H9 (cell line): Measurements from ENCODE around the gene ENO3. TPM values are rescaled to one million over a fixed set of nuclear protein-coding genes. Genes with fewer than 3 reads are reported as not detected.
A peak's percentile ranks its signal among the peaks of the same experiment; 100 is the strongest.

ENCODE experiments used
- DNase-seq: peaks from one replicate; pipeline ENCODE4 v3.0.0-alpha.2; 2017
- H2AFZ ChIP-seq: one replicate; pipeline ENCODE4 v1.6.1; 2013; ENCODE audit warnings: mild to moderate bottlenecking, low read length, control low read depth, moderate library complexity
- H2AK5ac ChIP-seq: 2 replicates; pipeline ENCODE4 v1.6.1; 2013; ENCODE audit warnings: low read length, control low read depth, mixed read lengths; ENCODE audit not compliant: insufficient read length
- H2BK120ac ChIP-seq: one replicate; pipeline ENCODE4 v1.6.1; 2013; ENCODE audit warnings: low read depth, mild to moderate bottlenecking, low read length, control low read depth, inconsistent platforms; ENCODE audit not compliant: poor library complexity, severe bottlenecking
- H2BK12ac ChIP-seq: 2 replicates; pipeline ENCODE4 v1.6.1; 2013; ENCODE audit warnings: low read length, control low read depth, mixed read lengths, low read depth; ENCODE audit not compliant: insufficient read length
- H2BK15ac ChIP-seq: 2 replicates; pipeline ENCODE4 v1.6.1; 2013; ENCODE audit warnings: low read depth, low read length, control low read depth
- H2BK20ac ChIP-seq: one replicate; pipeline ENCODE4 v1.6.1; 2013; ENCODE audit warnings: low read depth, mild to moderate bottlenecking, low read length, control low read depth, inconsistent platforms; ENCODE audit not compliant: poor library complexity, severe bottlenecking
- H2BK5ac ChIP-seq: 2 replicates; pipeline ENCODE4 v1.6.1; 2013; ENCODE audit warnings: low read length, control low read depth, mixed read lengths; ENCODE audit not compliant: insufficient read length
- H3K14ac ChIP-seq: 2 replicates; pipeline ENCODE4 v1.6.1; 2013; ENCODE audit warnings: low read length, control low read depth; ENCODE audit not compliant: insufficient read depth
- H3K18ac ChIP-seq: 2 replicates; pipeline ENCODE4 v1.6.1; 2013; ENCODE audit warnings: low read depth, mild to moderate bottlenecking, mixed read lengths, low read length, control low read depth; ENCODE audit not compliant: insufficient read length
- H3K23ac ChIP-seq: 2 replicates; pipeline ENCODE4 v1.6.1; 2013; ENCODE audit warnings: low read length, control low read depth, mixed read lengths, low read depth; ENCODE audit not compliant: insufficient read length
- H3K23me2 ChIP-seq: 2 replicates; pipeline ENCODE4 v1.6.1; 2013; ENCODE audit warnings: low read depth, mild to moderate bottlenecking, mixed read lengths, low read length, control low read depth; ENCODE audit not compliant: insufficient read length, poor library complexity, severe bottlenecking
- H3K27ac ChIP-seq: 2 replicates; pipeline ENCODE4 v1.5.1; 2013; ENCODE audit warnings: low read length, control low read depth, mixed read lengths, low read depth; ENCODE audit not compliant: insufficient read length
- H3K27me3 ChIP-seq: 2 replicates; pipeline ENCODE4 v1.6.1; 2013; ENCODE audit warnings: low read length, control low read depth, inconsistent platforms; ENCODE audit not compliant: insufficient read depth
- H3K4ac ChIP-seq: 2 replicates; pipeline ENCODE4 v1.6.1; 2013; ENCODE audit warnings: low read depth, mild to moderate bottlenecking, control low read depth, inconsistent platforms, low read length, moderate library complexity
- H3K4me1 ChIP-seq: 2 replicates; pipeline ENCODE4 v1.6.1; 2013; ENCODE audit warnings: low read length, control low read depth, inconsistent platforms; ENCODE audit not compliant: insufficient read depth
- H3K4me2 ChIP-seq: 2 replicates; pipeline ENCODE4 v1.6.1; 2013; ENCODE audit warnings: low read length, control low read depth, mixed read lengths; ENCODE audit not compliant: insufficient read length, insufficient read depth
- H3K56ac ChIP-seq: 2 replicates; pipeline ENCODE4 v1.6.1; 2013; ENCODE audit warnings: low read depth, mild to moderate bottlenecking, mixed read lengths, low read length, control low read depth; ENCODE audit not compliant: insufficient read length
- H3K79me1 ChIP-seq: 2 replicates; pipeline ENCODE4 v1.6.1; 2013; ENCODE audit warnings: low read depth, mild to moderate bottlenecking, moderate library complexity, low read length, control low read depth, inconsistent platforms; ENCODE audit not compliant: insufficient read depth, poor library complexity, severe bottlenecking
- H3K79me2 ChIP-seq: 2 replicates; pipeline ENCODE4 v1.6.1; 2013; ENCODE audit warnings: low read length, control low read depth, inconsistent platforms; ENCODE audit not compliant: insufficient read depth
- H3K9ac ChIP-seq: 2 replicates; pipeline ENCODE4 v1.6.1; 2013; ENCODE audit warnings: low read length, control low read depth, mixed read lengths; ENCODE audit not compliant: insufficient read length; ENCODE audit errors: extremely low read depth
- H3K9me3 ChIP-seq: one replicate; pipeline ENCODE4 v1.6.1; 2013; ENCODE audit warnings: low read depth, low read length, inconsistent platforms; ENCODE audit not compliant: control insufficient read depth
- H3T11ph ChIP-seq: one replicate; pipeline ENCODE4 v1.6.1; 2013; ENCODE audit warnings: mild to moderate bottlenecking, low read length, control low read depth, inconsistent platforms
- H4K20me1 ChIP-seq: one replicate; pipeline ENCODE4 v1.6.1; 2013; ENCODE audit not compliant: control insufficient read depth, insufficient read length, insufficient read depth
- H4K5ac ChIP-seq: 2 replicates; pipeline ENCODE4 v1.6.1; 2013; ENCODE audit warnings: low read depth, mild to moderate bottlenecking, mixed read lengths, low read length, control low read depth; ENCODE audit not compliant: insufficient read length
- H4K8ac ChIP-seq: replicated peaks from 2 replicates; pipeline ENCODE4 v1.6.1; 2013; ENCODE audit warnings: low read length, control low read depth, mixed read lengths, low read depth; ENCODE audit not compliant: insufficient read length
- H4K91ac ChIP-seq: 2 replicates; pipeline ENCODE4 v1.6.1; 2013; ENCODE audit warnings: low read depth, mild to moderate bottlenecking, moderate library complexity, mixed read lengths, low read length, control low read depth; ENCODE audit not compliant: insufficient read length
- H3K27ac Mint-ChIP-seq, 3 experiments: 2 replicates in 2 of 3; 3 replicates in 1 of 3; pipeline ENCODE4 v1.8.0; 2020 to 2021; ENCODE audit warnings: mixed read lengths in 3 of 3, mild to moderate bottlenecking in 1 of 3, moderate library complexity in 1 of 3
- H3K27me3 Mint-ChIP-seq: 2 replicates; pipeline ENCODE4 v1.8.0; 2021; ENCODE audit warnings: low read depth, mild to moderate bottlenecking, moderate library complexity, mixed read lengths
- H3K36me3 Mint-ChIP-seq, 3 experiments: 2 replicates in 2 of 3; 3 replicates in 1 of 3; pipeline ENCODE4 v1.8.0; 2020 to 2021; ENCODE audit warnings: low read depth in 3 of 3, mixed read lengths in 3 of 3; ENCODE audit not compliant: insufficient read depth in 1 of 3
- H3K4me1 Mint-ChIP-seq, 2 experiments: 2 replicates each; pipeline ENCODE4 v1.8.0; 2020; ENCODE audit warnings: mixed read lengths in 2 of 2
- H3K4me3 Mint-ChIP-seq, 2 experiments: 2 replicates in 1 of 2; 3 replicates in 1 of 2; pipeline ENCODE4 v1.8.0; 2020 to 2021; ENCODE audit warnings: mild to moderate bottlenecking in 2 of 2, mixed read lengths in 2 of 2, moderate library complexity in 1 of 2
- H3K9me3 Mint-ChIP-seq, 2 experiments: 2 replicates in 1 of 2; 3 replicates in 1 of 2; pipeline ENCODE4 v1.8.0; 2020; ENCODE audit warnings: mild to moderate bottlenecking in 2 of 2, mixed read lengths in 2 of 2, moderate library complexity in 1 of 2
- WGBS: extraction: QIAGEN DNeasy Blood & Tissue Kit; methylation state at CpG from one replicate; pipeline ENCODE4 v1.1.7; 2013; ENCODE audit warnings: missing lambda C conversion rate, low lambda C conversion rate, mixed read lengths; ENCODE audit not compliant: insufficient read length; ENCODE audit errors: extremely low coverage; 5-methylcytosine and 5-hydroxymethylcytosine counted together
- total RNA-seq: library from RNA; stranded (reverse); gene quantifications from 2 replicates; pipeline ENCODE4 v1.2.1, GENCODE V29; 2021
- TF ChIP-seq, protein P1 (sequence below): fragments of 200-600 bp; sonication (generic); conservative IDR thresholded peaks from 3 replicates; pipeline ENCODE4 v1.8.0; 2021; ENCODE audit warnings: antibody characterized with exemption, mild to moderate bottlenecking

ENO3 gene
- total RNA-seq, 1 experiment from 2014 or later = 25.4 TPM

- Histone ChIP-seq H2AFZ (no peak overlapping the region), H3K23ac (no peak overlapping the region), H4K91ac (no peak overlapping the region), H4K8ac (no peak overlapping the region), H3K23me2 (no peaks in the 10 kb centered on the region), H3K9ac (no peak overlapping the region), H3K14ac (no peak overlapping the region), H3K18ac (no peak overlapping the region), H2BK120ac (no peak overlapping the region), H3K27me3 (peaks cover 12% of the 10 kb centered on the region; the same call in 1 of the 2 replicates), H3K4me2 (no peak overlapping the region), H2BK5ac (no peak overlapping the region), H4K5ac (no peak overlapping the region), H2BK20ac (no peak overlapping the region), H2AK5ac (no peak overlapping the region), H3K79me1 (no peaks in the 10 kb centered on the region), H3K4me1 (peaks cover 4% of the 10 kb centered on the region; the same call in 1 of the 2 replicates), H3K79me2 (no peaks in the 10 kb centered on the region), H3T11ph (no peak overlapping the region), H4K20me1 (no peaks in the 10 kb centered on the region), H3K27ac (no peak overlapping the region), H3K56ac (no peak overlapping the region), H2BK15ac (no peak overlapping the region), H3K4ac (no peak overlapping the region), H3K9me3 (no peaks in the 10 kb centered on the region), H2BK12ac (no peak overlapping the region)
- H3K4me1 Mint-ChIP-seq = peaks cover 7 to 10% of the 10 kb centered on the region in 2 experiments
- peaks cover 73% of the 10 kb centered on the region for H3K27me3 Mint-ChIP-seq
- TF ChIP-seq, protein P1, sequence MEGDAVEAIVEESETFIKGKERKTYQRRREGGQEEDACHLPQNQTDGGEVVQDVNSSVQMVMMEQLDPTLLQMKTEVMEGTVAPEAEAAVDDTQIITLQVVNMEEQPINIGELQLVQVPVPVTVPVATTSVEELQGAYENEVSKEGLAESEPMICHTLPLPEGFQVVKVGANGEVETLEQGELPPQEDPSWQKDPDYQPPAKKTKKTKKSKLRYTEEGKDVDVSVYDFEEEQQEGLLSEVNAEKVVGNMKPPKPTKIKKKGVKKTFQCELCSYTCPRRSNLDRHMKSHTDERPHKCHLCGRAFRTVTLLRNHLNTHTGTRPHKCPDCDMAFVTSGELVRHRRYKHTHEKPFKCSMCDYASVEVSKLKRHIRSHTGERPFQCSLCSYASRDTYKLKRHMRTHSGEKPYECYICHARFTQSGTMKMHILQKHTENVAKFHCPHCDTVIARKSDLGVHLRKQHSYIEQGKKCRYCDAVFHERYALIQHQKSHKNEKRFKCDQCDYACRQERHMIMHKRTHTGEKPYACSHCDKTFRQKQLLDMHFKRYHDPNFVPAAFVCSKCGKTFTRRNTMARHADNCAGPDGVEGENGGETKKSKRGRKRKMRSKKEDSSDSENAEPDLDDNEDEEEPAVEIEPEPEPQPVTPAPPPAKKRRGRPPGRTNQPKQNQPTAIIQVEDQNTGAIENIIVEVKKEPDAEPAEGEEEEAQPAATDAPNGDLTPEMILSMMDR = peak; percentile 81
- peaks cover 0 to 32% (median 4%) of the 10 kb centered on the region in 3 experiments; a peak in 3 of 7 replicates for H3K36me3 Mint-ChIP-seq
- DNase-seq = peak; percentile 72
- peak overlapping the region in 1 of 3 experiments; percentile 66; a peak in 1 of 7 replicates for H3K27ac Mint-ChIP-seq
- no peaks in the 10 kb centered on the region for H3K9me3 Mint-ChIP-seq
- peak overlapping the region in 1 of 2 experiments; percentile 52; a peak in 2 of 5 replicates for H3K4me3 Mint-ChIP-seq
- WGBS = no CpG with 5 or more reads among the region's 6 CpGs
Measured at GRCh38 chr17:4980644-4981216, 29.8 kb downstream of the ENO3 start.
